ENCODE results near the gene NDUFB2.

- TF ChIP-seq POLR2AphosphoS5 (IDR thresholded peaks at IDR 0.05; ENCODE audit: low read depth, low read length) (no peak), TAF1 (IDR thresholded peaks at IDR 0.05; ENCODE audit: borderline replicate concordance, insufficient read depth, low read length) (no peak), SIN3A (IDR thresholded peaks at IDR 0.05; ENCODE audit: borderline replicate concordance, insufficient read depth, low read length) (no peak)
- TF ChIP-seq, protein P1, sequence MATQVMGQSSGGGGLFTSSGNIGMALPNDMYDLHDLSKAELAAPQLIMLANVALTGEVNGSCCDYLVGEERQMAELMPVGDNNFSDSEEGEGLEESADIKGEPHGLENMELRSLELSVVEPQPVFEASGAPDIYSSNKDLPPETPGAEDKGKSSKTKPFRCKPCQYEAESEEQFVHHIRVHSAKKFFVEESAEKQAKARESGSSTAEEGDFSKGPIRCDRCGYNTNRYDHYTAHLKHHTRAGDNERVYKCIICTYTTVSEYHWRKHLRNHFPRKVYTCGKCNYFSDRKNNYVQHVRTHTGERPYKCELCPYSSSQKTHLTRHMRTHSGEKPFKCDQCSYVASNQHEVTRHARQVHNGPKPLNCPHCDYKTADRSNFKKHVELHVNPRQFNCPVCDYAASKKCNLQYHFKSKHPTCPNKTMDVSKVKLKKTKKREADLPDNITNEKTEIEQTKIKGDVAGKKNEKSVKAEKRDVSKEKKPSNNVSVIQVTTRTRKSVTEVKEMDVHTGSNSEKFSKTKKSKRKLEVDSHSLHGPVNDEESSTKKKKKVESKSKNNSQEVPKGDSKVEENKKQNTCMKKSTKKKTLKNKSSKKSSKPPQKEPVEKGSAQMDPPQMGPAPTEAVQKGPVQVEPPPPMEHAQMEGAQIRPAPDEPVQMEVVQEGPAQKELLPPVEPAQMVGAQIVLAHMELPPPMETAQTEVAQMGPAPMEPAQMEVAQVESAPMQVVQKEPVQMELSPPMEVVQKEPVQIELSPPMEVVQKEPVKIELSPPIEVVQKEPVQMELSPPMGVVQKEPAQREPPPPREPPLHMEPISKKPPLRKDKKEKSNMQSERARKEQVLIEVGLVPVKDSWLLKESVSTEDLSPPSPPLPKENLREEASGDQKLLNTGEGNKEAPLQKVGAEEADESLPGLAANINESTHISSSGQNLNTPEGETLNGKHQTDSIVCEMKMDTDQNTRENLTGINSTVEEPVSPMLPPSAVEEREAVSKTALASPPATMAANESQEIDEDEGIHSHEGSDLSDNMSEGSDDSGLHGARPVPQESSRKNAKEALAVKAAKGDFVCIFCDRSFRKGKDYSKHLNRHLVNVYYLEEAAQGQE (IDR thresholded peaks at IDR 0.05; ENCODE audit: insufficient read depth in 1 of 2, low read depth in 2 of 2, low read length in 2 of 2), result no peak
Measured at GRCh38 chr7:140724706-140725105, 28.2 kb downstream of the NDUFB2 start.

Measured in PFSK-1 (cell line).